Memory B cell (primary cell): ENCODE data around the gene MTG1.
A peak's percentile ranks its signal among the peaks of the same experiment; 100 is the strongest.

ENCODE experiments used
- ATAC-seq: fragments of 150-1000 bp; cut with Tn5 transposase; 2 replicates; pipeline ENCODE4 v1.10.0; 2021; ENCODE audit warnings: low read depth, mild to moderate bottlenecking, moderate library complexity
- DNase-seq, 2 donors: peaks; one replicate each; pipeline ENCODE4 v3.0.0; 2022; ENCODE audit warnings: low spot score in 2 of 2
- H3K27ac Mint-ChIP-seq: one replicate; pipeline ENCODE4 v1.8.0; 2022; ENCODE audit warnings: mild to moderate bottlenecking, moderate library complexity, mixed read lengths
- H3K27me3 Mint-ChIP-seq: one replicate; pipeline ENCODE4 v1.8.0; 2022; ENCODE audit warnings: mixed read lengths
- H3K36me3 Mint-ChIP-seq: one replicate; pipeline ENCODE4 v1.8.0; 2022; ENCODE audit warnings: mild to moderate bottlenecking, mixed read lengths
- H3K4me1 Mint-ChIP-seq: one replicate; pipeline ENCODE4 v1.8.0; 2022; ENCODE audit warnings: mixed read lengths
- H3K4me3 Mint-ChIP-seq: one replicate; pipeline ENCODE4 v1.8.0; 2022; ENCODE audit warnings: mild to moderate bottlenecking, moderate library complexity, mixed read lengths
- H3K9me3 Mint-ChIP-seq: one replicate; pipeline ENCODE4 v1.8.0; 2022; ENCODE audit warnings: mixed read lengths

Gene MTG1

GRCh38 chr10:133391761-133392518 lies 2.0 kb upstream of the MTG1 start:
- Mint-ChIP-seq H3K27ac (peak overlapping the region; percentile 88), H3K27me3 (no peaks in the 10 kb centered on the region), H3K4me1 (peaks cover 45% of the 10 kb centered on the region), H3K4me3 (peak overlapping the region; percentile 78), H3K36me3 (peaks cover 3% of the 10 kb centered on the region), H3K9me3 (no peaks in the 10 kb centered on the region)
- ATAC-seq: peak; percentile 20
- DNase-seq: no peak

GRCh38 chr10:133393401-133394063 lies 425 bp upstream of the MTG1 start:
- Mint-ChIP-seq H3K27ac (peak overlapping the region; percentile 84), H3K36me3 (peaks cover 15% of the 10 kb centered on the region), H3K27me3 (no peaks in the 10 kb centered on the region), H3K4me3 (peak overlapping the region; percentile 89), H3K9me3 (no peaks in the 10 kb centered on the region), H3K4me1 (peaks cover 46% of the 10 kb centered on the region)
- no peak for DNase-seq
- no peak for ATAC-seq

GRCh38 chr10:133394801-133395221 lies 854 bp downstream of the MTG1 start:
- H3K9me3 Mint-ChIP-seq: no peaks in the 10 kb centered on the region
- H3K27me3 Mint-ChIP-seq: no peaks in the 10 kb centered on the region
- peak overlapping the region; percentile 89 for H3K4me3 Mint-ChIP-seq
- DNase-seq (no peak), ATAC-seq (no peak)
- peak overlapping the region; percentile 84 for H3K27ac Mint-ChIP-seq
- peaks cover 17% of the 10 kb centered on the region for H3K36me3 Mint-ChIP-seq
- peaks cover 40% of the 10 kb centered on the region for H3K4me1 Mint-ChIP-seq

GRCh38 chr10:133396035-133396624 lies 2.2 kb downstream of the MTG1 start:
- H3K36me3 Mint-ChIP-seq: peaks cover 20% of the 10 kb centered on the region
- H3K9me3 Mint-ChIP-seq: no peaks in the 10 kb centered on the region
- ATAC-seq: no peak
- H3K4me3 Mint-ChIP-seq: no peak overlapping the region
- DNase-seq: no peak
- no peak overlapping the region for H3K27ac Mint-ChIP-seq
- H3K27me3 Mint-ChIP-seq: no peaks in the 10 kb centered on the region
- H3K4me1 Mint-ChIP-seq: peaks cover 36% of the 10 kb centered on the region

GRCh38 chr10:133397938-133398337 lies 4.0 kb downstream of the MTG1 start:
- DNase-seq (no peak), ATAC-seq (no peak)
- Mint-ChIP-seq H3K4me1 (peaks cover 27% of the 10 kb centered on the region), H3K4me3 (no peak overlapping the region), H3K36me3 (peaks cover 27% of the 10 kb centered on the region), H3K27me3 (no peaks in the 10 kb centered on the region), H3K9me3 (no peaks in the 10 kb centered on the region), H3K27ac (no peak overlapping the region)

- H3K9me3 Mint-ChIP-seq: no peaks in the 10 kb centered on the region
- no peaks in the 10 kb centered on the region for H3K27me3 Mint-ChIP-seq
- no peak overlapping the region for H3K4me3 Mint-ChIP-seq
- no peak for DNase-seq
- ATAC-seq: no peak
- no peak overlapping the region for H3K27ac Mint-ChIP-seq
- peaks cover 34% of the 10 kb centered on the region for H3K36me3 Mint-ChIP-seq
- H3K4me1 Mint-ChIP-seq: peaks cover 32% of the 10 kb centered on the region
Measured at GRCh38 chr10:133399123-133399601, 5.2 kb downstream of the MTG1 start.

- H3K27me3 Mint-ChIP-seq: no peaks in the 10 kb centered on the region
- H3K4me1 Mint-ChIP-seq: peaks cover 33% of the 10 kb centered on the region
- ATAC-seq: peak; percentile 90
- peaks cover 35% of the 10 kb centered on the region for H3K36me3 Mint-ChIP-seq
- peak overlapping the region; percentile 75 for H3K27ac Mint-ChIP-seq
- H3K4me3 Mint-ChIP-seq: peak overlapping the region; percentile 52
- no peaks in the 10 kb centered on the region for H3K9me3 Mint-ChIP-seq
- no peak for DNase-seq
Measured at GRCh38 chr10:133400624-133401424, 6.9 kb downstream of the MTG1 start.

GRCh38 chr10:133401500-133401899 lies 7.5 kb downstream of the MTG1 start:
- peak overlapping the region; percentile 75 for H3K27ac Mint-ChIP-seq
- DNase-seq (no peak), ATAC-seq (no peak)
- no peaks in the 10 kb centered on the region for H3K27me3 Mint-ChIP-seq
- H3K4me1 Mint-ChIP-seq: peaks cover 37% of the 10 kb centered on the region
- peaks cover 35% of the 10 kb centered on the region for H3K36me3 Mint-ChIP-seq
- no peaks in the 10 kb centered on the region for H3K9me3 Mint-ChIP-seq
- H3K4me3 Mint-ChIP-seq: peak overlapping the region; percentile 52

GRCh38 chr10:133401981-133402725 lies 8.2 kb downstream of the MTG1 start:
- Mint-ChIP-seq H3K4me1 (peaks cover 34% of the 10 kb centered on the region), H3K9me3 (no peaks in the 10 kb centered on the region), H3K4me3 (no peak overlapping the region), H3K27me3 (no peaks in the 10 kb centered on the region), H3K36me3 (peaks cover 36% of the 10 kb centered on the region), H3K27ac (no peak overlapping the region)
- no peak for DNase-seq
- ATAC-seq: no peak

- Mint-ChIP-seq H3K4me1 (peaks cover 36% of the 10 kb centered on the region), H3K36me3 (peaks cover 37% of the 10 kb centered on the region), H3K27me3 (no peaks in the 10 kb centered on the region), H3K27ac (no peak overlapping the region), H3K4me3 (no peak overlapping the region), H3K9me3 (no peaks in the 10 kb centered on the region)
- ATAC-seq (no peak), DNase-seq (no peak)
Measured at GRCh38 chr10:133403359-133403758, 9.4 kb downstream of the MTG1 start.

GRCh38 chr10:133403784-133404183 lies 9.8 kb downstream of the MTG1 start:
- DNase-seq (no peak), ATAC-seq (no peak)
- H3K9me3 Mint-ChIP-seq: no peaks in the 10 kb centered on the region
- H3K36me3 Mint-ChIP-seq: peaks cover 38% of the 10 kb centered on the region
- H3K27me3 Mint-ChIP-seq: no peaks in the 10 kb centered on the region
- no peak overlapping the region for H3K4me3 Mint-ChIP-seq
- no peak overlapping the region for H3K27ac Mint-ChIP-seq
- peaks cover 36% of the 10 kb centered on the region for H3K4me1 Mint-ChIP-seq

- H3K36me3 Mint-ChIP-seq: peaks cover 46% of the 10 kb centered on the region
- no peak overlapping the region for H3K4me3 Mint-ChIP-seq
- DNase-seq (no peak), ATAC-seq (no peak)
- H3K27me3 Mint-ChIP-seq: no peaks in the 10 kb centered on the region
- H3K9me3 Mint-ChIP-seq: no peaks in the 10 kb centered on the region
- H3K27ac Mint-ChIP-seq: peak overlapping the region; percentile 56
- H3K4me1 Mint-ChIP-seq: peaks cover 40% of the 10 kb centered on the region
Measured at GRCh38 chr10:133405272-133405671, 11.3 kb downstream of the MTG1 start.

GRCh38 chr10:133405844-133406527 lies 12.0 kb downstream of the MTG1 start:
- H3K4me3 Mint-ChIP-seq: peak overlapping the region; percentile 3
- H3K27me3 Mint-ChIP-seq: no peaks in the 10 kb centered on the region
- DNase-seq (no peak), ATAC-seq (peak; percentile 26)
- peak overlapping the region; percentile 56 for H3K27ac Mint-ChIP-seq
- peaks cover 48% of the 10 kb centered on the region for H3K36me3 Mint-ChIP-seq
- peaks cover 2% of the 10 kb centered on the region for H3K9me3 Mint-ChIP-seq
- peaks cover 35% of the 10 kb centered on the region for H3K4me1 Mint-ChIP-seq
